Neural progenitor cell (in vitro differentiated cells): ENCODE data around the gene GDF2. TPM values are rescaled to one million over a fixed set of nuclear protein-coding genes. Genes with fewer than 3 reads are reported as not detected.

ENCODE experiments used
- DNase-seq: peaks from one replicate; pipeline ENCODE4 v3.0.0-alpha.2; 2016; ENCODE audit warnings: low spot score
- H2AFZ ChIP-seq: fragments of 200-600 bp; sonication (generic); replicated peaks from 2 replicates; pipeline ENCODE4 v1.6.1; 2016; ENCODE audit warnings: antibody characterized with exemption
- H3F3A ChIP-seq: fragments of 200-600 bp; sonication (generic); 2 replicates; pipeline ENCODE4 v1.6.1; 2016; ENCODE audit warnings: antibody characterized with exemption, low read depth
- H3K27ac ChIP-seq: fragments of 200-600 bp; sonication (generic); 2 replicates; pipeline ENCODE4 v1.5.1; 2016; ENCODE audit warnings: mild to moderate bottlenecking
- H3K27me3 ChIP-seq: fragments of 200-600 bp; sonication (generic); 2 replicates; pipeline ENCODE4 v1.6.1; 2016; ENCODE audit warnings: mild to moderate bottlenecking, moderate library complexity
- H3K36me3 ChIP-seq: fragments of 200-600 bp; sonication (generic); 2 replicates; pipeline ENCODE4 v1.5.1; 2016
- H3K4me1 ChIP-seq: fragments of 200-600 bp; sonication (generic); 2 replicates; pipeline ENCODE4 v1.6.1; 2016; ENCODE audit warnings: mixed run types
- H3K4me2 ChIP-seq: fragments of 200-600 bp; sonication (generic); 2 replicates; pipeline ENCODE4 v1.6.1; 2016
- H3K4me3 ChIP-seq: fragments of 200-600 bp; sonication (generic); 2 replicates; pipeline ENCODE4 v1.5.1; 2016
- H3K79me2 ChIP-seq: fragments of 200-600 bp; sonication (generic); 2 replicates; pipeline ENCODE4 v1.6.1; 2016; ENCODE audit warnings: low read depth
- H3K9ac ChIP-seq: fragments of 200-600 bp; sonication (generic); 2 replicates; pipeline ENCODE4 v1.6.1; 2016
- H3K9me3 ChIP-seq: fragments of 200-600 bp; sonication (generic); 2 replicates; pipeline ENCODE4 v1.5.1; 2016; ENCODE audit warnings: low read depth
- H4K20me1 ChIP-seq: fragments of 200-600 bp; sonication (generic); 2 replicates; pipeline ENCODE4 v1.6.1; 2016; ENCODE audit warnings: low read depth
- H3K27ac Mint-ChIP-seq: 3 replicates; pipeline ENCODE4 v1.8.0; 2021; ENCODE audit warnings: mixed read lengths
- H3K27me3 Mint-ChIP-seq: 2 replicates; pipeline ENCODE4 v1.8.0; 2022; ENCODE audit warnings: low read depth, mild to moderate bottlenecking, inconsistent platforms, moderate library complexity, mixed read lengths; ENCODE audit not compliant: insufficient read depth
- H3K36me3 Mint-ChIP-seq: 3 replicates; pipeline ENCODE4 v1.8.0; 2021; ENCODE audit warnings: mixed read lengths
- H3K4me1 Mint-ChIP-seq: 3 replicates; pipeline ENCODE4 v1.8.0; 2021; ENCODE audit warnings: mixed read lengths
- H3K4me3 Mint-ChIP-seq: 3 replicates; pipeline ENCODE4 v1.8.0; 2021; ENCODE audit warnings: mild to moderate bottlenecking, moderate library complexity, mixed read lengths
- H3K9me3 Mint-ChIP-seq: 3 replicates; pipeline ENCODE4 v1.8.0; 2020; ENCODE audit warnings: mixed read lengths
- CTCF ChIP-seq: fragments of 200-600 bp; sonication (generic); IDR thresholded peaks from 2 replicates; pipeline ENCODE4 v1.5.1; 2017; ENCODE audit warnings: antibody characterized with exemption, mild to moderate bottlenecking
- EZH2 ChIP-seq: fragments of 200-600 bp; sonication (generic); IDR thresholded peaks from 2 replicates; pipeline ENCODE4 v1.6.1; 2017; ENCODE audit warnings: antibody characterized with exemption, mild to moderate bottlenecking, moderate library complexity
- EZH2phosphoT487 ChIP-seq: fragments of 200-600 bp; sonication (generic); IDR thresholded peaks from 2 replicates; pipeline ENCODE4 v1.6.1; 2017; ENCODE audit warnings: antibody characterized with exemption
- total RNA-seq: library from RNA; depleted of rRNA; stranded (reverse); fragments of >200 nt; gene quantifications from 2 replicates; pipeline ENCODE4 v1.2.3, GENCODE V29; 2015; ENCODE audit warnings: low replicate concordance

Gene GDF2
- total RNA-seq, 1 donor from 2014 or later, result not detected

DNA sequence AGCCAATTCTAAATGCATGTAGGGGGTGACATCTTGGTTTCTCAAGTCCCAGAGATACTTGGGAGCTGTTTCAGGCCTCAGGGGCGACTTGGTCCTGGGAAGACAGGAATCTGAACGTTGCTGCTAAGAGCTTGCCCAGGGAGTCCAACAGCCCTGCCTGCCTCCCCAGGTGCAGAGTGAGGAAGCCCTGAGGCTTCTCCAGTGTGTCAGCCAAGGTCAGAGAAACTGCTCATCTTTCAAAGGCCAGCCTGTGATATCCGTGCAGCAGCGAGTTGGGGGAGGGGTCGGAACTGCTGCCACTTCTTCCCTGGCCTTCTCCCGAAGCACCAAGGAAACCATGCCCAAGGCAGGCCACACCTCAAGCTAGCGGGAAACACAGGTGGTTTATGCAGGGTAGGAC, 9.7 kb downstream of the GDF2 start:
- no peak overlapping the region for H3K4me2 ChIP-seq
- no peaks in the 10 kb centered on the region for H3F3A ChIP-seq
- Mint-ChIP-seq H3K4me3 (no peak overlapping the region), H3K4me1 (peaks cover 9% of the 10 kb centered on the region), H3K36me3 (no peaks in the 10 kb centered on the region), H3K9me3 (peaks cover 3% of the 10 kb centered on the region), H3K27ac (no peak overlapping the region), H3K27me3 (peaks cover 14% of the 10 kb centered on the region)
- H3K4me3 ChIP-seq, result no peak overlapping the region
- DNase-seq, result no peak
- H3K79me2 ChIP-seq, result no peaks in the 10 kb centered on the region
- TF ChIP-seq EZH2 (no peak), EZH2phosphoT487 (no peak), CTCF (no peak)
- H3K27me3 ChIP-seq, result no peaks in the 10 kb centered on the region
- H3K9me3 ChIP-seq, result no peaks in the 10 kb centered on the region
- no peaks in the 10 kb centered on the region for H4K20me1 ChIP-seq
- H3K27ac ChIP-seq, result no peak overlapping the region
- H3K36me3 ChIP-seq, result no peaks in the 10 kb centered on the region
- no peaks in the 10 kb centered on the region for H3K4me1 ChIP-seq
- no peak overlapping the region for H3K9ac ChIP-seq
- H2AFZ ChIP-seq, result no peak overlapping the region

GRCh38 chr10:47332371-47332770, 10.1 kb downstream of the GDF2 start:
- no peak overlapping the region for H3K4me3 Mint-ChIP-seq
- no peak overlapping the region for H3K27ac ChIP-seq
- no peak for DNase-seq
- H3K36me3 Mint-ChIP-seq, result no peaks in the 10 kb centered on the region
- no peaks in the 10 kb centered on the region for H3K4me1 ChIP-seq
- H3K27ac Mint-ChIP-seq, result no peak overlapping the region
- H3K9me3 ChIP-seq, result no peaks in the 10 kb centered on the region
- no peaks in the 10 kb centered on the region for H4K20me1 ChIP-seq
- peaks cover 11% of the 10 kb centered on the region for H3K4me1 Mint-ChIP-seq
- no peaks in the 10 kb centered on the region for H3K79me2 ChIP-seq
- TF ChIP-seq CTCF (no peak), EZH2 (no peak), EZH2phosphoT487 (no peak)
- H3K9ac ChIP-seq, result no peak overlapping the region
- no peaks in the 10 kb centered on the region for H3K27me3 ChIP-seq
- H3K4me3 ChIP-seq, result no peak overlapping the region
- no peak overlapping the region for H3K4me2 ChIP-seq
- H3K27me3 Mint-ChIP-seq, result peaks cover 14% of the 10 kb centered on the region
- no peak overlapping the region for H2AFZ ChIP-seq
- H3F3A ChIP-seq, result no peaks in the 10 kb centered on the region
- H3K9me3 Mint-ChIP-seq, result peaks cover 3% of the 10 kb centered on the region
- no peaks in the 10 kb centered on the region for H3K36me3 ChIP-seq

- no peak for TF ChIP-seq CTCF
- no peak for TF ChIP-seq EZH2phosphoT487
- no peak for TF ChIP-seq EZH2
- no peaks in the 10 kb centered on the region for H3F3A ChIP-seq
- H3K27ac ChIP-seq, result no peak overlapping the region
- H3K27ac Mint-ChIP-seq, result no peak overlapping the region
- peaks cover 3% of the 10 kb centered on the region for H3K9me3 Mint-ChIP-seq
- no peak overlapping the region for H3K4me2 ChIP-seq
- H3K4me3 Mint-ChIP-seq, result no peak overlapping the region
- no peaks in the 10 kb centered on the region for H4K20me1 ChIP-seq
- H3K4me3 ChIP-seq, result no peak overlapping the region
- no peak overlapping the region for H3K9ac ChIP-seq
- no peaks in the 10 kb centered on the region for H3K79me2 ChIP-seq
- H3K36me3 ChIP-seq, result no peaks in the 10 kb centered on the region
- peaks cover 11% of the 10 kb centered on the region for H3K4me1 Mint-ChIP-seq
- H3K9me3 ChIP-seq, result no peaks in the 10 kb centered on the region
- DNase-seq, result no peak
- H2AFZ ChIP-seq, result no peak overlapping the region
- H3K27me3 Mint-ChIP-seq, result peaks cover 11% of the 10 kb centered on the region
- H3K4me1 ChIP-seq, result no peaks in the 10 kb centered on the region
- H3K36me3 Mint-ChIP-seq, result no peaks in the 10 kb centered on the region
- H3K27me3 ChIP-seq, result no peaks in the 10 kb centered on the region
Observed at GRCh38 chr10:47332946-47333345, 10.7 kb downstream of the GDF2 start.

DNA sequence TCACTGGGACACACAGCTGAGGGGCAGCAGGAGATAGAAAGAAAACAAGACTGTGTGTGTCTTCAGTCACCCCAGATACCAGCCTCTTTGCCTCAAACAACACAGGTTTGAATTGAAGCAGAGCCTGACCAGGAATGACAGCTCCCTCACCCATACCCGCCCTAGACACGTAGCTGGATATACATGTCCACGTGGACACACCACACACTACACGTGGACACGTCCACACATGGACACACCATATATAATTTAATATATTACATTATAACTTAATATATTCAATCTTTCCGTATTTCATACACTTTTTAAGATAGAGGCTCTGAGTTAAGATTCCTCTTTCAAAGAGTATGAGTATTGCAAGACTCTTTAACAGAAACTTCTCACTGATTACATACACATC, 11.3 kb downstream of the GDF2 start:
- H3K9me3 Mint-ChIP-seq, result peaks cover under 1% of the 10 kb centered on the region
- H3K9me3 ChIP-seq, result no peaks in the 10 kb centered on the region
- H3K4me2 ChIP-seq, result no peak overlapping the region
- H3K27ac Mint-ChIP-seq, result no peak overlapping the region
- H4K20me1 ChIP-seq, result no peaks in the 10 kb centered on the region
- H3K4me3 ChIP-seq, result no peak overlapping the region
- H3K79me2 ChIP-seq, result no peaks in the 10 kb centered on the region
- no peaks in the 10 kb centered on the region for H3K36me3 Mint-ChIP-seq
- DNase-seq, result no peak
- no peak for TF ChIP-seq CTCF
- TF ChIP-seq EZH2, result no peak
- TF ChIP-seq EZH2phosphoT487, result no peak
- H3K9ac ChIP-seq, result no peak overlapping the region
- H3K27ac ChIP-seq, result no peak overlapping the region
- no peaks in the 10 kb centered on the region for H3K27me3 ChIP-seq
- no peak overlapping the region for H3K4me3 Mint-ChIP-seq
- peaks cover 11% of the 10 kb centered on the region for H3K4me1 Mint-ChIP-seq
- H3K36me3 ChIP-seq, result no peaks in the 10 kb centered on the region
- peaks cover 10% of the 10 kb centered on the region for H3K27me3 Mint-ChIP-seq
- H3F3A ChIP-seq, result no peaks in the 10 kb centered on the region
- no peaks in the 10 kb centered on the region for H3K4me1 ChIP-seq
- H2AFZ ChIP-seq, result no peak overlapping the region
